Stimulated activated CD4-positive, alpha-beta T cell treated with anti-CD3 and anti-CD28 coated beads, Interleukin-15, amount 100 ng/mL, for 24 hours (primary cell): ENCODE data around the gene ZFP69B.
"Not testable (repeated sequence)": the region's sequence is repeated elsewhere in the genome, so short reads cannot be mapped to it uniquely, and the experiment has no call there.

Source experiments
- DNase-seq: peaks from one replicate; pipeline ENCODE4 v3.0.0-alpha.2; 2020

ZFP69B gene

DNA sequence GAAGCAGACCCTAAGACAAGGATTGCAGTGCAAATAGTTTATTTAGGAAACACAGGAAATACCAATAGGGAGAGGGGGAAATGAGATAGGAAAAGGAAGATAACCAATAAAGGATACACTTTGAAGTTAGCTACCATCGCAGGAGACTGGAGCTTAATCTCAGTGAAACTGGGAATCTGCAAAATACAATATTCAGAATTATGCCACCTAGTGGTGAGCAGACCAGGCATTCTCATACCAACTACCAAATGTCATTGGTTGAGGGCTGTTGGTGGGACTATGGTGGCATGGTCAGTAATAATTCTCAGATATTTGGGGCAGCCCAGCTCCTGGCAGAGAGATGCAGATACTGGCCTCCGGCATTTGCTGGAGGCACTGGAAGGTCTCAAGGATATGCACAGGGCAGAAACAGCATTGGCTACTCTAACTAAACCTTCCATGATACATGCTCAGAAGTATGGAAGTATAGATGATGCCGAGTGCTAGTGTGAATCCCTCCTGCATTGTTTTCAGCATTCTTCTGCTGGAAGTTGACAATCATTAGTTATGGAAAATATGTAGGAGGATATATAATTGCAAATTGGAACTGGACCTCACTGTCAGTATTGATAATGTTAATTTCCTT lies 11.8 kb upstream of the ZFP69B start:
- peak; percentile 17 for DNase-seq

- DNase-seq = no peak
These were observed 11.0 kb upstream of the ZFP69B start for GRCh38 chr1:40439247-40439646.

- peak; percentile 89 for DNase-seq
These were observed 390 bp downstream of the ZFP69B start for GRCh38 chr1:40450495-40451237.

DNA sequence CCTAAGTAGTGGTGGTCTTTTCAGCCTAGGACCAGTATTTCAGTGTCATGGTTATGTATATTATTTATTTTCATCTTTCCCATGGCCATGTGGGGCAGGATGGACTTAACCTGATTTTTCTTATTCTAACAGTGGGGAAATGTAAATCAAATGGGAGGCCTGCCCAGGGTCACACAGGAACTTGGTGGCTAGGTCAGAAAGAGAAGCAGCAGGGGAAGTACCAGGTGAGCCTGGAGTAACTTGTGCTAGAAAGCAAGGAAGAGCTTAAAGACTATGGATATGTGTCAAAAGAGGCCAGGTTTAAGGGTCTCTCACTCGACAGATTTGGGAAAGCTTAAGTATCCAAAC lies 936 bp downstream of the ZFP69B start:
- DNase-seq = no peak

- no peak for DNase-seq
These were observed 4.6 kb downstream of the ZFP69B start for GRCh38 chr1:40454873-40455272.

- no peak for DNase-seq
These were observed 12.8 kb downstream of the ZFP69B start for GRCh38 chr1:40462956-40463590.

DNA sequence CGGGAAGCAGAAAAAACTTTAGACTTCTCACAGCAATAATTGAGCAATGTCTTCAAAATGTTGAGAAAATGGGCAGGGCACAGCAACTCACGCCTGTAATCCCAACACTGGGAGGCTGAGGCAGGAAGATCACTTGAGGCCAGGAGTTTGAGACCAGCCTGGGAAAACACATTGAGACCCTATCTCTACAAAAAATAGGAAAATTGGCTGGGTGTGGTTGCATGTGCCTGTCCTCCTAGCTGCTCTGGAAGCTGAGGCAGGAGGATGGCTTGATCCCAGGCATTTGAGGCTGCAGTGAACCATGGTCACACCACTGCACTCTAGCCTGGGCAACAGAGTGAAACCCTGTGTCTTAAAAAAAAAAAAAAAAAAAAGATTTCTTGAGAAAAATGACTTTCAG lies 19.1 kb downstream of the ZFP69B start:
- DNase-seq = no peak

DNA sequence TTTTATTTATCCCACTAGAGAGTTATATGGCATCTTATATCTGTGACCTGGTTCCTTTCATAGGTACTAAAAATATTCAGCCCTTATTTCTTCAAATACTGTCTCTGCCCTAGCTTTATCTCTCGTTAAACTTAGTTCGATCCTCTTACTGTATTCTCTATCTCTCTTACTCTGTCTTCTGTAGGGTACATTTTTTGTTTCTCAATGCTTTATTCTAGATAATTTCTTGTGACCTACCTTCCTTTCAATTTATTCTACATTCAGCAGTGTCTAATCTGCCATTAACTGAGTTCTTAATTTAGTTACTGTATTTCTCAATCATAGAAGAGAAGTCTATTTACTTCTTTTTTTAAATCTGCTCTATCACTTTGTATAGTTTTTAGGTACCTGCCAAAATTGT lies 25.0 kb downstream of the ZFP69B start:
- no peak for DNase-seq

- DNase-seq = peak; percentile 84
These were observed 26.8 kb downstream of the ZFP69B start, which contains the start of gene ZFP69 for GRCh38 chr1:40476924-40477677. Gene ZFP69 (plus strand): TSS chr1:40477290. CDS start chr1:40479362, 2,072 bp downstream.

DNA sequence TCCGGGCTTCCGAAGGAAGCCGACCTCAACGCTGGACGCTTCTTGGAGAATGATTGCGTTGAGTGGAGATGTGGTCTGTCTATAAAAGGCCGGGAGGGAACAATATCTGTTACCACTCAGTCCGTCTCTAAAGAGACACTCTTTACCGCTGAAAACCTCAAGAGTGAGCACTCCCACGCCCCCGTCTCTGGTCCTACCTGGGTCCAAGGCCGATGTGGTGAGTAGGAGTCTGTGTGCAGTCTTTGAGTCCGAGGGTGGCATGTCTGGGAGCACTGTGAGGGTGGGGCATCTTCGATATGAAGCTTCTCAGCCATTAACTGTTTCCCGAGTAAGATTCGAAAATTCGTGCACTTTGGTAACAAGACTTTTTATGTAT lies 27.4 kb downstream of the ZFP69B start:
- DNase-seq = peak; percentile 42

DNA sequence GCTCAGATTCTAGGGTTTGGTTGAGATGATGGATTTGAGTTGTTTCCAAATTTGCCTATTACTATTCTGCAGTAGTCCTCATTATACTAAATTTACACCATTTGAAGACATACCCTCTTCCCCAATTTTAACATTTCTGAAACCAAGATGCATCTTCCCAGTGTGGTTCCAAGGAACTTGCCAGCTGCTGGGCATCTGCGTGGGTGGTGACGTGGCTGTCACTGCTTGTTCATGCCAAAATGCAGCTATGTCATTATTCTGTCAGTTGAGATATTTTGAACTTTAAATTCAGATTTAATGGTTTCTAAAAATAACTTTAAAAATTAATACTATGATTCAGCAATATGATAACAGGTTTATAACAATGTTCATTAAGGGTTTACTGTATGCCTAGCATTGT lies 28.0 kb downstream of the ZFP69B start:
- DNase-seq = no peak

DNA sequence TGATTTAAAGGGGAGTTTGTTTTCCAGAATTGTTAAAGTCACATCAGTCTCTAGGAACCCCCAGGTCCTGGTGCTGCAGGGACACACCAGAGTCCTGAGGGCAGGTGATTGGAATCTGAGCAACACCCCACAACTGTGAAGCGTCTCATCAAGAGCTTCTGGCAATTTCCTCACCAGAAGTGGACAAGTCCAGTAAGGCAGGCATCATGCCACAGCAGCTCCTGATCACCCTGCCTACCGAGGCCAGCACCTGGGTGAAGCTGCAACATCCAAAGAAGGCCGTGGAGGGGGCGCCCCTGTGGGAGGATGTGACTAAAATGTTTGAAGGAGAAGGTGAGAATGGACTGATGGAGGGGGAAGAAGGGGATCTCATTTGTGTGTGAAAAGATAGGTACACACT lies 28.9 kb downstream of the ZFP69B start:
- DNase-seq = no peak

DNA sequence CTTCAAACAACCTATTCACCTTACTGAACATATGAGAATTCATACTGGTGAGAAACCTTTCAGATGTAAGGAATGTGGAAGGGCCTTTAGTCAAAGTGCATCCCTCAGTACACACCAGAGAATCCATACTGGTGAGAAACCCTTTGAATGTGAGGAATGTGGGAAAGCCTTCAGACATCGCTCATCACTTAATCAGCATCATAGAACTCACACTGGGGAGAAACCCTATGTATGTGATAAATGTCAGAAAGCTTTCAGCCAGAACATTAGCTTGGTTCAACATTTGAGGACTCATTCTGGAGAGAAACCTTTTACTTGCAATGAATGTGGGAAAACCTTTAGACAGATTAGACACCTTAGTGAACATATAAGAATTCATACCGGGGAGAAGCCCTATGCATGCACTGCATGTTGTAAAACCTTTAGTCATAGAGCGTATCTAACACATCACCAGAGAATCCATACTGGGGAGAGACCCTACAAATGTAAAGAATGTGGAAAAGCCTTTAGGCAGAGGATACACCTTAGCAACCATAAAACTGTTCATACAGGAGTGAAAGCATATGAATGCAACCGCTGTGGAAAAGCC lies 45.1 kb downstream of the ZFP69B start:
- no peak for DNase-seq

DNA sequence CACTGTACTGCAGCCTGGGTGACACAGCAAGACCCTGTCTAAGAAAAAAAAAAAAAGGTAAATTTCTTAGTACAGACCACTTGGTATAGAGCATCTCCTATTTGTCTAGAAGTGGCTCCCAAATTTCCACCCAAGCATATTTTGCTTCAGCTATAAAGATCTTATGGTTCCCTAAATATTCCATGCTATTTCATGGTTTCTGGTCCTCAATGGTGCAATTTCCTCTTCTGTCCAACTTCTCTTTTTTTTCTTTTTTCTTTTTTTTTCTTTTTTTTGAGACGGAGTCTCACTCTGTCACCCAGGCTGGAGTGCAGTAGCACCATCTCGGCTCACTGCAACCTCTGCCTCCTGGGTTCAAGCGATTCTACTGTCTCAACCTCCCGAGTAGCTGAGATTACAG lies 52.4 kb downstream of the ZFP69B start:
- DNase-seq = not testable (repeated sequence)

GRCh38 chr1:40507973-40508372 lies 57.7 kb downstream of the ZFP69B start:
- DNase-seq = no peak

GRCh38 chr1:40508375-40509341 lies 58.4 kb downstream of the ZFP69B start, which contains the start of gene EXO5:
Gene EXO5 (plus strand): TSS chr1:40508767. CDS start chr1:40514545, 5,778 bp downstream.
- DNase-seq = peak; percentile 93
